BJ (cell line): Measurements from ENCODE around the gene POU2AF1. TPM values are rescaled to one million over a fixed set of nuclear protein-coding genes. Genes with fewer than 3 reads are reported as not detected.

Experiments
- CTCF ChIA-PET: fragments of 350-600 bp; formaldehyde crosslinking; extraction: SDS; loops from one replicate; lab custom pipeline; 2021; ENCODE audit warnings: antibody characterized with exemption, inconsistent platforms; lab: Yijun Ruan, JAX
- POLR2A ChIA-PET: fragments of 300-600 bp; sonication (Branson Sonifier 250); formaldehyde crosslinking; extraction: SDS; loops from one replicate; lab custom pipeline; 2021; ENCODE audit warnings: antibody characterized with exemption; lab: Charles Lee
- DNase-seq: peaks from one replicate; pipeline ENCODE4 v3.0.0-alpha.2; 2011; ENCODE audit warnings: low read depth
- H3K27me3 ChIP-seq: 2 replicates; pipeline ENCODE4 v1.6.0; 2011; ENCODE audit warnings: low read length; ENCODE audit not compliant: control insufficient read depth, insufficient read depth
- H3K36me3 ChIP-seq: 2 replicates; pipeline ENCODE4 v1.5.1; 2011; ENCODE audit warnings: low read length; ENCODE audit not compliant: control insufficient read depth, insufficient read depth
- H3K4me3 ChIP-seq: 2 replicates; pipeline ENCODE4 v1.5.1; 2011; ENCODE audit warnings: low read depth, mild to moderate bottlenecking, control low read depth, low read length
- polyA plus RNA-seq: library from polyadenylated mRNA; depleted of rRNA; stranded (reverse); fragments of >200 nt; gene quantifications from 2 replicates; pipeline ENCODE4 v1.2.3, GENCODE V29; 2011
- TF ChIP-seq, protein P1 (sequence below): IDR thresholded peaks from 2 replicates; pipeline ENCODE4 v1.5.1; 2011; ENCODE audit warnings: low read depth, mild to moderate bottlenecking, control low read depth, inconsistent platforms, low read length, moderate library complexity; ENCODE audit not compliant: insufficient read depth

POU2AF1 gene
- polyA plus RNA-seq, 1 experiment: not detected

GRCh38 chr11:111367411-111368284 is 11.4 kb downstream of the POU2AF1 start:
- H3K27me3 ChIP-seq: no peaks in the 10 kb centered on the region; the same call in none of the 2 replicates

DNA sequence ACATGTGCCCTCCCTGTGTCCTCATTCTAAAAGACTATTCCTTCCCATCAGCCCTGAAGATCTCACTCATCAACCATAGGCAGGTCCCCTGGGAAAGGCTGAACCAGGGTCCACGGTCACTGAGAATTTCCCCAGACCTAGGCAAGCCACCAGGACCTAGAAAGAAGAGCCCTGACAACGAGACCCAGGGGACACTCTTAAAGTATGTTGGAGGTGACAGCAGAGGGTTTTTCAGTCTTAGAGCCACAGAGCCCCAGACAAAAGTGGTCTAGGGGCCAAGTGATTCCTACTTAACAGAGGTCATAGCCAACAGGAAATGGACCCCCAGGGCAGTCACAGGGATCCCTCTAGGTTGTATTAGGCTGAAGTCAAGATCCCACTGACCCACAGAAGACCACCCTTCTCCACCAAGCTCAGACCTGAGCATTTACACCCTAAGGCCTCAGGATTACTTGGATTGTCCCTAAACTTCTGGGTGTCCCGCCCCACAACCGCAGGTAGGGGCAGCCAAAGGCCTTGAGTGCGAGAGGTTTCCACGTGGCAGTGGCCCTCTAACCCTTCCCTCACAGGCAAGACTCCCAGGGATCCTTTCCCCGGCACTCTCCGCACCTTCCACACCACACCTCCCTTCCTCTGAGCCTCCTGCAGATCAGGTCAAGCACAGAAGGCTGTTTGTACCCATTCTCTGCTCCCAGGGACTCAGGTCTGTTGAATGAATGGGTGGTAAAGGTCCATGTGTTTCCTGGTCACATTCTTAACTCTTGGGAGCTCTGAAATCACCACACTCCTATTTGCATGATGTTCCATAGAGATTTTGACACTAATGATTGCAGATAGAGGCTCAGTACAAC is 12.3 kb downstream of the POU2AF1 start:
- no peaks in the 10 kb centered on the region for H3K36me3 ChIP-seq
- no peaks in the 10 kb centered on the region; the same call in none of the 2 replicates for H3K27me3 ChIP-seq
- H3K4me3 ChIP-seq: no peak overlapping the region
- ChIA-PET CTCF (no interaction called here), POLR2A (no interaction called here)
- TF ChIP-seq, protein P1, sequence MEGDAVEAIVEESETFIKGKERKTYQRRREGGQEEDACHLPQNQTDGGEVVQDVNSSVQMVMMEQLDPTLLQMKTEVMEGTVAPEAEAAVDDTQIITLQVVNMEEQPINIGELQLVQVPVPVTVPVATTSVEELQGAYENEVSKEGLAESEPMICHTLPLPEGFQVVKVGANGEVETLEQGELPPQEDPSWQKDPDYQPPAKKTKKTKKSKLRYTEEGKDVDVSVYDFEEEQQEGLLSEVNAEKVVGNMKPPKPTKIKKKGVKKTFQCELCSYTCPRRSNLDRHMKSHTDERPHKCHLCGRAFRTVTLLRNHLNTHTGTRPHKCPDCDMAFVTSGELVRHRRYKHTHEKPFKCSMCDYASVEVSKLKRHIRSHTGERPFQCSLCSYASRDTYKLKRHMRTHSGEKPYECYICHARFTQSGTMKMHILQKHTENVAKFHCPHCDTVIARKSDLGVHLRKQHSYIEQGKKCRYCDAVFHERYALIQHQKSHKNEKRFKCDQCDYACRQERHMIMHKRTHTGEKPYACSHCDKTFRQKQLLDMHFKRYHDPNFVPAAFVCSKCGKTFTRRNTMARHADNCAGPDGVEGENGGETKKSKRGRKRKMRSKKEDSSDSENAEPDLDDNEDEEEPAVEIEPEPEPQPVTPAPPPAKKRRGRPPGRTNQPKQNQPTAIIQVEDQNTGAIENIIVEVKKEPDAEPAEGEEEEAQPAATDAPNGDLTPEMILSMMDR: no peak
- no peak for DNase-seq

More at GRCh38 chr11:111367411-111368284, 11.4 kb downstream of the POU2AF1 start:
- no peak for DNase-seq
- POLR2A ChIA-PET: no interaction called here
- Histone ChIP-seq H3K36me3 (no peaks in the 10 kb centered on the region), H3K4me3 (no peak overlapping the region)
- TF ChIP-seq, protein P1: no peak
- CTCF ChIA-PET: no interaction called here

GRCh38 chr11:111365722-111366559 is 13.1 kb downstream of the POU2AF1 start:
- H3K4me3 ChIP-seq: no peak overlapping the region
- CTCF ChIA-PET: no interaction called here
- POLR2A ChIA-PET: no interaction called here
- no peaks in the 10 kb centered on the region; the same call in none of the 2 replicates for H3K27me3 ChIP-seq
- TF ChIP-seq, protein P1: no peak
- no peak for DNase-seq
- H3K36me3 ChIP-seq: no peaks in the 10 kb centered on the region

DNA sequence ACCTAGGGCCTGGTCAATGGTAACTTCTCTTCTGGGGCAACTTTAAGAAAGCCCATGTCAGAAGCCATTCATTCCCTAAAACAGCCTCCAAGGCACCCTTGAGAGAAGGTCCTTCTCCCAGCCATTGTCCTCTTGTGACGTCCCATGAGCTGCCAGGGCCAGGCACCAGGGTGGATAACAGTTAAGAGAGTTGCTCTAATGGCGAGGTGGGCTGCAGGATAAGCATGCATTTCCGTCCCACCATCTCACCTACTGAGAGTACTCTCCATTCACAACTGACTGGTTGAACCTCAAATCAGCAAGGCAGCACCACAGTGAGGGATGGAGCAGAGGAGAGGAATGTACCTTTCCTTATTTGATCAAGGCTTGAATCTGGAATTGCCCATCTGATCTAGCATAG is 14.6 kb downstream of the POU2AF1 start:
- Histone ChIP-seq H3K27me3 (no peaks in the 10 kb centered on the region; the same call in none of the 2 replicates), H3K36me3 (no peaks in the 10 kb centered on the region), H3K4me3 (no peak overlapping the region)
- TF ChIP-seq, protein P1: no peak
- ChIA-PET POLR2A (no interaction called here), CTCF (no interaction called here)
- DNase-seq: no peak
